Measurements from ENCODE around the gene OR10A6. TPM values are rescaled to one million over a fixed set of nuclear protein-coding genes. Genes with fewer than 3 reads are reported as not detected.

The OR10A6 gene
- total and polyA plus RNA-seq, 9 of the 15 experiments (the other 6 are each of a cell fraction or from before 2014, with no cell fraction given), result not detected

GRCh38 chr11:7973011-7973410 is 41.9 kb upstream of the OR10A6 start:
- 16% methylated on average over 5 of the region's 5 CpGs for WGBS (ENCODE audit: insufficient coverage, low coverage, missing lambda C conversion rate)
- Histone ChIP-seq H3K4me2 (ENCODE audit: insufficient read depth, low read length) (no peak overlapping the region), H3K27ac (ENCODE audit: extremely low read depth, low read depth, low read length) (no peak overlapping the region), H3K36me3 (ENCODE audit: control insufficient read depth, insufficient read depth, low read length) (no peaks in the 10 kb centered on the region), H3K79me2 (ENCODE audit: control insufficient read depth, insufficient read depth, low read length) (no peaks in the 10 kb centered on the region), H3K4me3 (no peak overlapping the region), H3K9me3 (replicated peaks; ENCODE audit: control insufficient read depth, insufficient read depth, low read depth, low read length) (no peaks in the 10 kb centered on the region), H4K20me1 (replicated peaks; ENCODE audit: control insufficient read depth, insufficient read depth, low read length) (no peaks in the 10 kb centered on the region), H2AFZ (ENCODE audit: low read depth, low read length) (no peak overlapping the region), H3K9ac (ENCODE audit: insufficient read depth in 1 of 2, low read depth in 2 of 2, low read length in 2 of 2) (no peak overlapping the region), H3K9me1 (ENCODE audit: control insufficient read depth, insufficient read depth, low read length) (no peaks in the 10 kb centered on the region), H3K4me1 (replicated peaks in 1 of 2; ENCODE audit: control insufficient read depth in 2 of 2, insufficient read depth in 2 of 2, low read length in 2 of 2) (no peaks in the 10 kb centered on the region), H3K27me3 (ENCODE audit: control insufficient read depth in 2 of 2, insufficient read depth in 2 of 2, low read length in 2 of 2) (no peaks in the 10 kb centered on the region)
- ATAC-seq (no peak), FAIRE-seq (no peak), DNase-seq (ENCODE audit: extremely low read depth in 1 of 4, low spot score in 3 of 4) (no peak)
- ChIA-PET POLR2A (no interaction called here), CTCF (ENCODE audit: low intra/inter-chr PET ratio) (no interaction called here)
- no peak for TF ChIP-seq ZNF212 (CRISPR knock-in tag; IDR thresholded peaks at IDR 0.05)
- no peak for TF ChIP-seq RAD51 (IDR thresholded peaks at IDR 0.05; ENCODE audit: borderline replicate concordance, low read depth)
- no peak for TF ChIP-seq COPS2 (conservative IDR thresholded peaks at IDR 0.05)
- TF ChIP-seq PHF8 (IDR thresholded peaks at IDR 0.05; ENCODE audit: borderline replicate concordance, low read length), result no peak
- no peak for TF ChIP-seq GABPA (tag; conservative IDR thresholded peaks at IDR 0.05; ENCODE audit: low read depth)
- no peak for TF ChIP-seq ZNF354B (CRISPR knock-in tag; IDR thresholded peaks at IDR 0.05)
- no peak for TF ChIP-seq BRF2 (IDR thresholded peaks at IDR 0.05; ENCODE audit: borderline replicate concordance, insufficient read depth, insufficient read length)
- TF ChIP-seq SIX5 (IDR thresholded peaks at IDR 0.05; ENCODE audit: borderline replicate concordance in 1 of 2, insufficient read depth in 1 of 2, low read depth in 1 of 2, low read length in 2 of 2), result no peak
- no peak for TF ChIP-seq POLR2B (IDR thresholded peaks at IDR 0.05; ENCODE audit: low read depth, partially characterized antibody)
- TF ChIP-seq RERE (CRISPR knock-in tag; IDR thresholded peaks at IDR 0.05; ENCODE audit: borderline replicate concordance), result no peak
- TF ChIP-seq GTF3C2 (IDR thresholded peaks at IDR 0.05; ENCODE audit: borderline replicate concordance, extremely low read depth, insufficient read length), result no peak
- TF ChIP-seq TEAD2 (tag; IDR thresholded peaks at IDR 0.05), result no peak
- no peak for TF ChIP-seq CBFB (CRISPR knock-in tag; IDR thresholded peaks at IDR 0.05)
- in situ Hi-C loops (cut with MboI) (no loop called here), intact Hi-C loops (cut with micrococcal nuclease) (no loop called here)
- BruUV-seq (replicated peaks), result no TSS peak

Measured in K562 (cell line).